Fibroblast of the conjunctiva (primary cell): ENCODE data around the gene SEMA3D.
A peak's percentile ranks its signal among the peaks of the same experiment; 100 is the strongest.

ENCODE experiments used
- DNase-seq: peaks from one replicate; pipeline ENCODE4 v3.0.0-alpha.2; 2010; ENCODE audit warnings: low read depth

Gene SEMA3D

GRCh38 chr7:85079434-85079833 is 107.4 kb downstream of the SEMA3D start:
- DNase-seq, result no peak

- no peak for DNase-seq
These were observed 108.7 kb downstream of the SEMA3D start for GRCh38 chr7:85078181-85078580.

- DNase-seq, result no peak
These were observed 111.0 kb downstream of the SEMA3D start for GRCh38 chr7:85075864-85076263.

DNA sequence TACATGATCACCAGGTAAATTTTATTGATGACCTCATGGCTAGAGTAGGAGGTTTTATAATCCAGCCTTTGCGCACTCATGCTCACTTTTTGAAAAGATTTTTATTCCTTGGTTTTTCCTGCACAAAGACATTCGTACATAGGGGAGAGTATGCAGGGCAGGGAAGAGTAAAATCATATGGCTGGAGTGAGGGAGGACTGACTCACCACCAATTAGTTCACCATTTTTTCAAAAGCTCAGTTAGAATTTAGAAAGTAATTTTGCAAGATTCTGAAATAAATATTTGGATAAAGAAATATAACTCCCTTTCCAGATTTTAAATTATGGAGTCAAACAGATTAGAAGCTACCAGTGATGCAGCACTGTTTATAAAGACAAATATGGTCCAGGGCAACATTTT is 111.9 kb downstream of the SEMA3D start:
- DNase-seq, result no peak

GRCh38 chr7:85074016-85074415 is 112.8 kb downstream of the SEMA3D start:
- no peak for DNase-seq

DNA sequence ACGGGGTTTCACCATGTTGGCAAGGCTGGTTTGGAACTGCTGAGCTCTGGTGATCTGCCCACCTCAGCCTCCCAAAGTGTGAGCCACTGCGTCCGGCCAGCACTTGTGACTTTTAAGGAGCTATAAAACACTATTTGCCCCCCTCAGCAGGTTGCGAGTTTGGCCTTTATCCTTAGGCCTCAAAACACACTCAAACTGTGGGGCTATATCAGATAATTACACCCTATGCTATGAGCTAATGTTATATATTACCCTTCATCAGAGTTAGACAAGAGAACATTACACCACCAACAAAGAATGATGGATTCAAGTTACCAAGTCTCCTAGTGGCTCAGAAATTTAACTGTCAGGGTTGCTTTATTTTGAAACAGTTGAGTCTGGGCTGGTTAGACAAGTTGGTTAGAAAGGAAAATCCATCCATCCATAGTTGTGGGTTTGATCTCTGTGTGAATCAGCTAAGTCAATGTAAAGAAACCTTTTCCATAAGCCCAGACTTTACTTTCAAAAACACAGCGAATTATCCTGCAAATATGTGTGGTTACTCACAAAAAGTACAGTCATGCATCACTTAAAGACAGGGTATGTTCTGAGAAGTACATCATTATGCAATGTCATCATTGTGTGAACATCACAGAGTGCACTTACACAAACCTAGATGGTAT is 115.8 kb downstream of the SEMA3D start:
- no peak for DNase-seq

DNA sequence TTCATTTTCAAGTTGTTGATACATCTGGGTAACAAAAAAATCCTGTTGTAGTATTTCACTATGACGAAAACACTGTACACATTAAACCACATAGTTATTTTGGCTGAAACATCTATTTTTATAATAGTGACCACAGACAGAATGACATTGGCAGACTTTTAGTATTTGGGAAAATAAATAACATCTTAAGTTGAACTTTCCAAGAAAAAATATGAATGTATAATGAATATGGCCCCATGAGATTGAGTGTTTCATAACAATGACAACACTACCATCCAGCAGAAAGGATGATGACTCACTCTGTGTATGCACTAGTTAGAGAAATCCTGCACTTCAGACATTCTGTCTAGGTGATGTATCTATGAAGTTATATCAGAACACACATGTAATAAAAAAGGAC is 118.1 kb downstream of the SEMA3D start:
- DNase-seq, result peak; percentile 57

- no peak for DNase-seq
These were observed 119.5 kb downstream of the SEMA3D start for GRCh38 chr7:85067371-85067770.

DNA sequence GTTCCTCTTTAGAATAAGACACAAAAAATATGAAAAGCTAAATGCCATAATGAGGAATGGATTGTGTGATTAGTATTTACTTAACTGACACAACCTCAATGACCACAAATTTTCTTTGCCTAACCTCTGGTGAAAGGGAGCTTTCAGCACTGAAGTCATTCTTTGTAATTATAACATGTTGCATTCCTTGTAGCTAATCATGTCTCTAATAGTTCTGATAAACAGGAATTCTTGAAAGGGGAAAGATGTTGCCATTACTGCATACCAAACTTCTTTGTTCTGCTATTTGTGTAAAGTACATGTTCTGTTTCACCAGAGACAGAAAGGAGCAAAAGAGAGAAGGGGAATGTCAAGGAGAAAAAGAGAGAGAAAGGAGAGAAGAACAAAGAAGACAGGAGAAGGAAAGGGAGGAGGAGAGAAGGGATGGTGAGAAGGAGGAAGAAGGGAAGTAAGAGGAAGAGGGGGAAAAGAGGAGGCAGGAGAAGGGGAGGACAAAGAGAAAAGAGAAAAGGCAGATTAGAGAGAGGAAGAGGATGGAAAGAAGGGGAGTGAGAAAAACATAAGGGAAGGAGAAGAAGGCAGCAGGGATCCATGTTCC is 120.9 kb downstream of the SEMA3D start:
- no peak for DNase-seq

DNA sequence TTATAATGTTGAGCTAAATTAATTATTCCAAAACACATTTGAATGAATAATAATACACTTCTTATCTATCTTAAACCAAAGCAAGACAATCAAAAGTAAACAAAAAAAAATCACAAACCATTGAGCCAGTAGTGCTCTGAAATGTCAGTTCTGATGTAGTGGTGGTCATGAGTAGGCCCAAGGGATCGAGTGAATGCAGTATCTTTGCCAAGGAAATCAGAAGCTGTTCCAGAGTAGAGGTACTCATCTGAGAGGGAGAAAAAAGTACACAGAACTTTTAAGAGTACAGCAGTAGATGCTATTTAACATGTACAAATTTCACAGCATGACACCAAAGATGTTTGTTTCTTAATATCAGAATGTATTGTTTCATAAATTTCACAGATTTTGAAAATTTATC is 121.5 kb downstream of the SEMA3D start:
- DNase-seq, result peak; percentile 43

- DNase-seq, result no peak
These were observed 124.2 kb downstream of the SEMA3D start for GRCh38 chr7:85062651-85063050.

GRCh38 chr7:85061456-85061855 is 125.4 kb downstream of the SEMA3D start:
- no peak for DNase-seq

- no peak for DNase-seq
These were observed 126.2 kb downstream of the SEMA3D start for GRCh38 chr7:85060696-85061095.

DNA sequence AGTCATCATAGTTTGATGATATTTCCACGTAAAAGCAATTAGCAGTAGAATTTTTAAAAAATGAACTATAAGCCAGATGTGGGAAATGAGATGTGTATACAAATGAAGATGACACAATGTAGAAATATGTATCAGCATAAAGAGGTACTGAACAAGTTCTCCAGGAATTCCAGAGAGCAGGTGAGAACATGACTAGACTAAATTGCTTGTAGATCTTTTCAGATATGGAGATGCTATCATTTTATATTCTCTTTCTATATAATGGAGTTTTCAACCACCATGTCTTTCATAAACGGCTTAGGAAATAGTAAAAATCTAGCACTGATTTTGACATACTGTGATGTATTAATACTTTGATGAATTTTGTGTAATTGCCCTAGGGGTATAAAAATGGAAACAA is 130.9 kb downstream of the SEMA3D start:
- DNase-seq, result no peak

GRCh38 chr7:85055196-85055595 is 131.7 kb downstream of the SEMA3D start:
- DNase-seq, result no peak

- DNase-seq, result no peak
These were observed 132.6 kb downstream of the SEMA3D start for GRCh38 chr7:85054306-85054705.

DNA sequence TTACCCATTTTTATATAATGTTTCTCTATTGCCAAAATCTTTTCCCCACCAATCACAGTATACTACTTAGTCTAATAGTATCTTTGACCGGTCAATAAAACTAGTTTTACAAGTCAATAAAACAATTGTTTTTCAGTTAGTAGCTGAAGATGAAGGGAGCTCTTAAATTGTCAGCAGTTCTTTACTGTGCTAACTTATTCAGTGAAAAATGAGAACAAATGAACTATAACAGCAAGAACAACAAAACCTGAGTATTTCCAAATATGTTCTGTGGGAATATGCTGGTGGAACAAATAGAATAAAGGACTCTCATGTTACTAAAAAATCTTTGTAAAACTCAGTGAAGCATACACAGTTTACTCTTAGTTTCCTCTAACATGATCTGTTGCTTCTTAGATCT is 134.0 kb downstream of the SEMA3D start:
- DNase-seq, result no peak

DNA sequence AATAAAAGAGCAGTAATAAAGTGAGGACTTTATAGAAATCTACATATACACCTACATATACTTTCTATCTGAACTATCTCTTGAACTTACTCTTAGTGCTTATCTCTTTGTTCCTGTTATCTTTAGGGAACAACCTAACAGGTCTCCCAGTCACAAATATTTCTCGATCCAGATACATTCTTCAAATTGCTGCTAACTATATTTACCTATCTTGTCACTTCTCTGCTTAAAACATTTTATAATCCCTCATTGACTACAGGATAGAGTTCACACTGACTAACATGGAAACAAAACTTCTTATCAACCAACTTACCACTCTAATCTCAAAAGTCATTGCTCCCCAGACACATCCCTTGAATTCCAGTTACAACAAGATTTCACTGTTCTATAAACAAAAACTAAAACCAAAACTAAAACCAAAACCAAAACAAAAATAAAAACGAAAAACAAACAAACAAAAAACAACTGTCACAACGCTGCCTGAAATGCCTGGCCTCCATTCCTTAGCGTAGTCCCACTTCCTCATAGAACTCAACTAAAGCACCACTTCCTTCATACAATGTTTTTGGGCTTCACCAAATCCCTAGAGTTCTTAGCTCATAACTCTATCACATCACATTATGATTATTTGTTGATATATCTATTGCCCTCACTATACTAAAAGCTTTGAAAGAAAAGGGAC is 134.7 kb downstream of the SEMA3D start:
- DNase-seq, result no peak

DNA sequence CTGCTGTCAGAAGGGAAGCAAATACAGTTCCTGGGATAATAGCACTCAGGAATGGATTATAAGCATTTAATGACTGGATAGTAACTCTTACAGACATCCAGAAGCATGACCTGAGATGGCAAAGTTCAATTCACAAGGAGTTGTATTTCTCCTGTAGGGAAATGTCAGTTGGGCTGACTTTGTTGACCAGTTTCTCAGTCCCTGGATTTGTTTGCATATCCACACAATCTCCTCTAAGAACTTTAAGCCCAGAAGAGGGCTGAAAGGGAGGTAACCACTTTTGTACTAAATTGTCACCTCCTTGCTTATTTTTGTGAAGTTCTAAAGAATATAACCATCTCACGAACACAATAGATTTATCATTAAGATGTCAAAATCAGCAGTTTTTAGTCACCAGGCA is 140.3 kb downstream of the SEMA3D start:
- DNase-seq, result no peak

DNA sequence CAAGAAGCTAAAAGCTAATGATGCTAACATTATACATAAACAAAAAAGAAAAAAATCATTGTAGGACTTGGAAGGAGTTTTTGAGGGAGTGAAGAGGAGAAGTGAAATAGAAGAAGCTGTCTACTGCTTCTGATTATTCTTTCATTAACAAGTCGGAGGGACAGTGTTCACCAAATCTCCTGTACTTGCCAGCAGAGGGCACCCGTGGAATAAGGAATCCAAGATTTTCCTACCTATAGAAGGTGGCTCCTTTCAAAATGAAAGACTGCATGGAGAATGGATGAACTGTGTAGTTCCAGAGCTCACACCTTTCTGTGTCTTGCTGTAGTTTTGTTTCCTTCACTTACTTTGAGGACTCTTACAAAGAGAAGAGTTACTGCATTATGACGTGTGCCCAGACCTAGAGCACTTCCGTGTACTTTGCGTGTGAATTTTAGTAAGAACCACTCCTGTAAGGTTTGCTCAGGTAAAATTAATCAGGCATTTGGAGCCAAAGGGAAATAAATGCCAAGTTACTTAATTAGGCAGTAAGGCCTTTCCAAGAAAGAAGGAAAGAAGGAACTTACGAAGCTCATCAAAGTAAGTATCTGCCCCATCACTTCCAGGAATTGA is 145.1 kb downstream of the SEMA3D start:
- peak; percentile 63 for DNase-seq

DNA sequence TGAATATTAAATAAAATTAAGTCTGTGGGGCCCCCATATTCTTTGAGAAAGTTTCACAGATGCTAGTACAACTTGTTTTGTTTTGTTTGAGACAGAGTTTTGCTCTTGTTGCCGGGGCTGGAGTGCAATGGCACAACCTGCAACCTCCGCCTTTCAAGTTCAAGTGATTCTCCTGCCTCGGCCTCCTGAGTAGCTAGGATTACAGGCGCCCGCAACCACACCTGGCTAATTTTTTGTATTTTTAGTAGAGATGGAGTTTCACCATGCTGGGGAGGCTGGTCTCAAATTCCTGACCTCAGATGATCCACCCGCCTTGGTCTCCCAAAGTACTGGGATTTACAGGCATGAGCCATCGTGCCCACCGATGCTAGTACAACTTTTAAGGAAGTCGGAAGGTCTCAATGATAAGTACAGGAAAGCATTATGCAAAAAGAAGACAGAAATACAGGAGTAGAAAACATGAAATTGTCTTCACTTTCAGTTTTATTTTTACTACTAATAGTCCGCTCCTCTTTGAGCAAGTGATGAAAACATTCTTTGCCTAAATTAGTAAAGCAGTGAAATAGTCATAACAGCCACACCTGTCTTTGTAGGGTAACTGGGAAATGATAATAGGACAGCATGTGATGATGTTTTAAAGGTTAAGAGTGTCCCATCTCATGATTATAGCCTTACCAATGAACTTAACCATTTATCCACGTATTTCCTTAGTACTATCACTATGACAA is 147.5 kb downstream of the SEMA3D start:
- DNase-seq, result no peak

- no peak for DNase-seq
These were observed 148.4 kb downstream of the SEMA3D start for GRCh38 chr7:85038466-85038865.

DNA sequence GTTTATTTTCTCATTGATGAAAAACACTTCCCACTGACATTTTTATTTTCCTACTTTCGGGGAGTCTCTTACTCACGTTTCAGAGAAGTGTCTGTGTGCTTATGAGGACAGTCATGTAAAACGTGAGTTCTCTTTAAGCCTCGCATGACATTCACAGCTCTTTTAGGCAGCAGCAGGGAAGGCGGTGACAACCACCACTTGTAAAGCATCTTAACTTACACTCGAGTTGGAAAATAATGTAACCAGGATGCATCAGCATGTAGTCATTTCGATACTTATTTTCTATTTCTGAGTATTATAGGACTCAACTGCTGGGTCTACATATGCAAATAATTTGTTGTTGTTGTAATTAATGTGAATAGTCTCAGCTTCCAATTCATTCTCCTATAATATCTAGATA is 153.6 kb downstream of the SEMA3D start:
- no peak for DNase-seq
